Measurements from ENCODE around the gene CCNYL1. TPM values are rescaled to one million over a fixed set of nuclear protein-coding genes. Genes with fewer than 3 reads are reported as not detected.

Gene CCNYL1
- 25.6 TPM for total RNA-seq
- long read RNA-seq, transcript CCNYL1-201 (10 exons, 3,767 nt), result major isoform, 6 of 151 reads
- long read RNA-seq, partial matches to known transcripts, result 3 of 151 reads
- long read RNA-seq, other reads (novel, unspliced or antisense), result 141 of 151 reads

DNA sequence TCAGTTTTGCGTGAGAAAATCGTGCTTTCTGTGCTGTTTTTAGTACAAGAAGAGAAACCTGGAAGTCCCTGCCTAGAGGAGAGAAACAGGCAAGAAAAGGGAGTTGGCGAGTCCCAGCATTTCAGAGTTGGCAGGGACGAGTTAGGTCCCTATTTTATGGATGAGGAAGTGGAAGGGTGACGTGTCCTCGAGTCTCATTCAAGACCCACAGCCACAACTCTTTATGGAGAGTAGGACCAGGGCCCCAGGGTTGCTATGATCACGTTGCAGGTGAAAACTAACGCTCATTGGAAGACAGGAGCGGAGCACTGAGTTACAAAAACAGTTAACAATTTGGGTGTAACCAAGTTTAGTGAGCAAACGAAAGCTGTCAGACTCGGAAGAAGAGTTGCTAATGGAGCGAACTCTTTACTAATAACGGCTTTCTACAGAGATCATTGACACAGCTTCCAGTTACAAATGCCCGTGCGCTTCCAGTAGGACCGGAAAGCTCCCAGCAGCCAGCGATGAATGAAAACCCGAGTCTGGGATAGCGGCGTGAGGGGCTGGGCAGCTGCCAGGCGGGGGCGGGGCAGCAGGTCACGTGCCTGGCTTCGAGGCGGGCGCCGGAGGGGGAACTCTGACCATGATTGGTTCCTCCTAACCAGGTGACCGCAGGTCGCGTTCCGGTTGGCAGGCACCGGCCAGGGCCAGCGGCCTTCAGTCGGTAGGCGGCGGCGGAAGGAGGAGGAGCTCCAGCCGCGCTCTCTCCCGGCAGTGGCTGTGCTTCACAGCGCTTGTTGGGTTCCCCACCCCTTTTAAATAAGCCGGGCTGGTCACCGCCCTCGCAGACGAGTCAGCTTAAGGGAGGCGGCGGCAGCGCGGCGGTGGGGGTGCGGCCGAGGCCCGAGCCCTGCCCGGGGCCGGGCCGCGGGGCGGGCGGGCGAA, at the start of gene CCNYL1:
TSS of gene CCNYL1 (plus strand) at position 827 of the 927 bp plus-strand sequence. CDS start 257 bp downstream, outside the sequence.
- Histone ChIP-seq H3K27me3 (ENCODE audit: low read depth) (no peaks in the 10 kb centered on the region), H3K9me3 (no peaks in the 10 kb centered on the region), H3K4me1 (peaks cover 19% of the 10 kb centered on the region), H3K36me3 (peaks cover 5% of the 10 kb centered on the region), H3K4me3 (peak within 1 kb of the TSS; percentile 87), H3K27ac (peak within 1 kb of the TSS; percentile 88)
- peak; percentile 21 for TF ChIP-seq CTCF (IDR thresholded peaks at IDR 0.05)
- DNase-seq (peak; percentile 100), ATAC-seq (peak; percentile 99 to 100)
- intact Hi-C loops (cut with DNase I), result no loop called here

GRCh38 chr2:207662203-207662602, 49.2 kb upstream of the CCNYL1 start:
- Histone ChIP-seq H3K27me3 (ENCODE audit: low read depth) (no peaks in the 10 kb centered on the region), H3K27ac (no peak overlapping the region), H3K4me1 (no peaks in the 10 kb centered on the region), H3K9me3 (no peaks in the 10 kb centered on the region), H3K4me3 (no peak overlapping the region), H3K36me3 (no peaks in the 10 kb centered on the region)
- no peak for DNase-seq
- intact Hi-C loops (cut with DNase I), result no loop called here
- no peak for TF ChIP-seq CTCF (IDR thresholded peaks at IDR 0.05)
- ATAC-seq, result peak; percentile 47 to 71

DNA sequence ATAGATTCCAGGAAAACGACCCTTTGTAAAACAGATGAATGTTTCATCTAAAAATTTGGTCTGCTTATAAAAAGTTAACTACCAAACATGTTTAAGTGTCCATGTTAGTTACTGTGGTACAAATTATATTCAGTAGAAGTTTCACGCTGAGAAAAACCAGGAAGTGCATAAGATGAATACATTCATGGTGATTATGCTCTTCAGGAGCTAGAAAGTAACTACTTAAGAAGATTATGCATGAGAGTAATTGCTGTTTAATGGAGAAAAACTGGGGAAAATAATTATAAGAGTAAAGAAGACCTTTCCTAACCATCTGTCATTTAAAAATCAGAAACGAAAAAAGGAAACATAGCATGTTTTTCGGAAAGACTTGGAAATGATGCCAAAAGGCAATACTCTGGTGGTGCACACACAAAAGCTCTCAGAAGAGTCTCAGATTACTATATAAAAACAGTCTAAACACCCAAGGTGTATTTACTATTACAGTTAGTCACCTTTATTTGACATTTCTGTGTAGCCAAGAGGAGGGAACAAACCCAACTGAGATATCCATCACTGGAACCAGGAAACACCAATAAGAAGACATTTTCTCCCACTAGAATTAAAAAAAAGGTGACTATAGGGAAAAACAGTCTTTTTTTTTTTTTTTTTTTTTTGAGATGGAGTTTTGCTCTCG, 47.4 kb upstream of the CCNYL1 start:
- no peaks in the 10 kb centered on the region for H3K36me3 ChIP-seq
- no peak for DNase-seq
- intact Hi-C loops (cut with DNase I), result no loop called here

GRCh38 chr2:207670887-207671286, 40.6 kb upstream of the CCNYL1 start:
- Histone ChIP-seq H3K36me3 (no peaks in the 10 kb centered on the region), H3K27ac (no peak overlapping the region), H3K27me3 (ENCODE audit: low read depth) (no peaks in the 10 kb centered on the region), H3K9me3 (no peaks in the 10 kb centered on the region), H3K4me1 (no peaks in the 10 kb centered on the region), H3K4me3 (no peak overlapping the region)
- DNase-seq (no peak), ATAC-seq (no peak)
- intact Hi-C loops (cut with DNase I), result no loop called here
- TF ChIP-seq CTCF (IDR thresholded peaks at IDR 0.05), result no peak

More for the DNA sequence above, 47.4 kb upstream of the CCNYL1 start:
- no peaks in the 10 kb centered on the region for H3K27me3 ChIP-seq (ENCODE audit: low read depth)
- no peak overlapping the region for H3K27ac ChIP-seq
- H3K4me3 ChIP-seq, result no peak overlapping the region
- no peaks in the 10 kb centered on the region for H3K9me3 ChIP-seq
- TF ChIP-seq CTCF (IDR thresholded peaks at IDR 0.05), result no peak
- H3K4me1 ChIP-seq, result no peaks in the 10 kb centered on the region
- ATAC-seq, result no peak

DNA sequence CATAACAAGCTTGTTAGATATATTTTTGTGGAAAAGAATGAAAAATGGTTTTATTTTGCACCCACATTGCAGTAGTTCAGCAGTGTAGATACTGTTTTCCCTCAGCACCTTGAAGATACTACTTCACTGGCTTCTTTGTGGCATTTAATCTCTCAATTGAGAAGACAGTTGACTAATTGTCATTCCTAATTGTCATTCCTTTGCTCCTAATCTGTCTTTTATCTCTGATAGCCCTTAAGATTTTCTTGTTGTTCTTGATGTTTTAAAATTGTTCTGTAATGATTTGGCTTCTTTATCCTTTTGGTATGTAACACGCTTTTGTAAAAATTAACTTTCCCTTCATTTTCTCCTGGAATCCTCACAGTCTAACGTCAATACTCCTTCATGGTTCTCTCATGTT, 38.0 kb upstream of the CCNYL1 start:
- Histone ChIP-seq H3K27ac (no peak overlapping the region), H3K4me3 (no peak overlapping the region), H3K9me3 (no peaks in the 10 kb centered on the region), H3K27me3 (ENCODE audit: low read depth) (no peaks in the 10 kb centered on the region), H3K4me1 (no peaks in the 10 kb centered on the region), H3K36me3 (no peaks in the 10 kb centered on the region)
- no peak for TF ChIP-seq CTCF (IDR thresholded peaks at IDR 0.05)
- intact Hi-C loops (cut with DNase I), result no loop called here
- no peak for DNase-seq
- no peak for ATAC-seq
